Type B pancreatic cell (in vitro differentiated cells): ENCODE data around the gene PI4KA. TPM values are rescaled to one million over a fixed set of nuclear protein-coding genes. Genes with fewer than 3 reads are reported as not detected.
"Not testable (repeated sequence)": the region's sequence is repeated elsewhere in the genome, so short reads cannot be mapped to it uniquely, and the experiment has no call there.

Experiments
- DNase-seq: peaks from one replicate; pipeline ENCODE4 v3.0.0; 2021; ENCODE audit warnings: mixed read lengths; ENCODE audit not compliant: unreplicated experiment; ENCODE audit errors: extremely low spot score
- H3K27ac Mint-ChIP-seq: 2 replicates; pipeline ENCODE4 v1.8.0; 2021; ENCODE audit warnings: mild to moderate bottlenecking, mixed read lengths
- H3K27me3 Mint-ChIP-seq: 2 replicates; pipeline ENCODE4 v1.8.0; 2021; ENCODE audit warnings: mixed read lengths
- H3K36me3 Mint-ChIP-seq: 2 replicates; pipeline ENCODE4 v1.8.0; 2021; ENCODE audit warnings: mixed read lengths
- H3K4me1 Mint-ChIP-seq: one replicate; pipeline ENCODE4 v1.8.0; 2021; ENCODE audit warnings: mixed read lengths; ENCODE audit not compliant: unreplicated experiment
- H3K4me3 Mint-ChIP-seq: 2 replicates; pipeline ENCODE4 v1.8.0; 2021; ENCODE audit warnings: mild to moderate bottlenecking, mixed read lengths
- H3K9me3 Mint-ChIP-seq: 2 replicates; pipeline ENCODE4 v1.8.0; 2021; ENCODE audit warnings: mixed read lengths
- CTCF ChIP-seq: fragments of 200-600 bp; sonication (generic); conservative IDR thresholded peaks from 2 replicates; pipeline ENCODE4 v1.5.0; 2021; ENCODE audit warnings: antibody characterized with exemption, mild to moderate bottlenecking
- total RNA-seq: library from RNA; stranded (reverse); gene quantifications from 2 replicates; pipeline ENCODE4 v1.2.1, GENCODE V29; 2021; ENCODE audit warnings: low replicate concordance

PI4KA gene
- total RNA-seq, 1 donor from 2014 or later = 120 TPM

DNA sequence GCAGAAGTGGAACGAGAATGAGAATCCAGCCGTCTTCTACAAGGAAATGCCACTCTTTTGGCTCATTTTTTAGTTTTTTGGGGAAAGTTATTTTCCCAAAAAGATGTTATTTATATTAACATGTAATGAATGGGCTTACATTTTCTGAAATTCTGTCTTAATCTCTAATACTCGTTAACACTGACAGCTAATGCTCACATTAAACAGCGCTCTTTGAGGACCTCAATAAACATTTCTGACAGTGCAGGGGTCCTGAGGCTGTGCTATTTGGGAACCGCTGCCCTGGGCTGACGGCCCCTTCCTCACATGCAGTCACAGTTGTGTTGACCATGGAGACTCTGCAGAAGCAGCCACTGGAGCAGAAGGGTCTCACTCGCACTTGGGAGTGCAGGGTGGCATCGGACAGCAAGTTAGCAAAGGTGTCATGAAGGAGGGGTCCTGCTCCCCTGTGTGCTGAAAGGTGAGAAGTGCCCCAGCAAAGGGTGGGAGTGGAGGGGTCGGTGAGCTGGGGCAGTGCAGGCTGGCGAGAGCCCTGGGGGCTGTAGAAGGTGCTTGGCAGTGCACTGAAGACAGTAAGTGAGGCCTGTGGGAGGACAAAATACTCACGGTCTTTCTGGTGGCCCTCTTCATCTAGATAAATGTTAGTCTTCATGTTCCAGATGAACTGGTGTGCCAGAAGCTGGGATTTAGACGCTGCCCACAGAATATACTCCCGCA is 137.8 kb downstream of the PI4KA start:
- Mint-ChIP-seq H3K4me1 (no peaks in the 10 kb centered on the region), H3K27me3 (no peaks in the 10 kb centered on the region), H3K4me3 (no peak overlapping the region), H3K9me3 (no peaks in the 10 kb centered on the region), H3K27ac (no peak overlapping the region), H3K36me3 (peaks cover 7% of the 10 kb centered on the region)
- TF ChIP-seq CTCF = no peak
- no peak for DNase-seq

GRCh38 chr22:20718727-20719126 is 139.9 kb downstream of the PI4KA start:
- H3K9me3 Mint-ChIP-seq, H3K36me3 Mint-ChIP-seq, H3K27me3 Mint-ChIP-seq, H3K4me1 Mint-ChIP-seq, H3K27ac Mint-ChIP-seq, DNase-seq, H3K4me3 Mint-ChIP-seq: not testable (repeated sequence)

DNA sequence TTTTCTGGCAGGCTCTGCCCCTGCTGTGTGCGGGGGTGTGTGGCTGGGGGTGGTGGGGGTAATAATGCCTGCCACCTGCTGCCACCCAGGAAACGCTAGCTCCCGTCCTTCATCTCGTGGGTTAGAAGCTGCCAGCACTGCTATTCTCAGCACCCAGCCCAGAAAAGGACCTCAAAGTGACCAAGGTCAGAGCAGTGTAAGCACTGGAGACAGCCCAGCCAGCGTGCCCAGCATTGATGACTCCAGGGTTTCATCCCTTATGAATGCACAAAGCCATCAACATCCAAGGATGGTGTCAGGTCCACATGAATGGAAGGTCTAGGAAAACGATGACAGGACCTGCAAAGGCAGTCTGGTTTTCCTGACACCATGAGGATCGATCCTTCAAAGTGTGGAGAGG is 140.6 kb downstream of the PI4KA start:
- H3K4me1 Mint-ChIP-seq, H3K27ac Mint-ChIP-seq, H3K4me3 Mint-ChIP-seq, DNase-seq, H3K9me3 Mint-ChIP-seq, H3K36me3 Mint-ChIP-seq, H3K27me3 Mint-ChIP-seq: not testable (repeated sequence)

DNA sequence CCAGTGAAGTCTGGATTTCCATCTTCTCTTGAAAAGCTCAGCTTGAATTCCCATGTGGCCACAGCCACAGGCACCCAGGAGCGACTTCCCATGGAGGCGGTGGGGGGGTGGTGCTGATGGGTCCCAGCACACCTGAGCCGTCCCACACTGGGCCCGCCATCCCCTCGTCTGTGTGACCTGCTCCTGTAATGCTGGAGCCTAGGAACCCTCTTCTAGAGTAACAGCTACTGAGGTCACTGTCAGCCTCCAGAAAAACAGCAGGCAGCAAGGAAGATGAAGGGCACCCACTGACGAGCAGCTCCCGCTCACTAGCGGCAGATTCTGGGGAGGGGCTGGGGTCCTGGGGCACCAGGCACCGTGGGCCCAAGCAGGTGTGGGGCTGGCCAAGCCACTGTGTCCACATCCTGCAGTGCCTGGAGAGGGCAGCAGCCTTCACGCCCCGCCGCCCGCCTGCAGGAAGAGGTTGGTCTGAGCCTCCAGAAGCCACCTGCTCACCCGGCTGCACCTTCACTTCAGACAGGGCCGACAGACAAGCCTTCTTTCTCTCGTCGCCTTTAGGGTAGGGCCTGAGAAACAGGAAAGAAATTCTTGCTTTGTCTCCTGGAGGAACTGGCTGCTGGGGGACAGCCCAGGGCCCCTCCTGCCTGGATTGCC is 141.3 kb downstream of the PI4KA start:
- H3K36me3 Mint-ChIP-seq, DNase-seq, H3K4me3 Mint-ChIP-seq, H3K27ac Mint-ChIP-seq, H3K4me1 Mint-ChIP-seq, H3K9me3 Mint-ChIP-seq, H3K27me3 Mint-ChIP-seq: not testable (repeated sequence)

DNA sequence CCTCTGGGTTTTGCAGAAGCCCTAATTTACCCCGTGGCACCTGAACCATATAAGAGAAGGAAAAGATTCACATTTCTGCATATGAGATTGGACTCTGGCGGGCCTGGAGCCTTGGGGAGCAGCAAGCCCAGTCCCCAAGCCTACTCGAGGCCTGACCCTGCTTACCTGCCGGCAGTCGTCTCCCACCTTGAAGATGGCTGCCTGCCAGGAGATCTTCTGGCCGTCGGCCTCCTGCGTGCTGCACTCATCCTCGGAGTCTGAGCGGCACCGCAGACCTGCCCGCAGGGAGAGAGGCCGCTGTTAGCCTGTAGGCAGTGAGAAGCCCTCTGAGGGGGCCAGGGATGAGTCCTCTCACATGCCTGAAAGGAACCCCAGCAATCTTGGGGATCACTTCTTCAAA is 145.5 kb downstream of the PI4KA start:
- not testable (repeated sequence) for DNase-seq, H3K27me3 Mint-ChIP-seq, H3K4me1 Mint-ChIP-seq, H3K27ac Mint-ChIP-seq, H3K4me3 Mint-ChIP-seq, H3K36me3 Mint-ChIP-seq, H3K9me3 Mint-ChIP-seq

DNA sequence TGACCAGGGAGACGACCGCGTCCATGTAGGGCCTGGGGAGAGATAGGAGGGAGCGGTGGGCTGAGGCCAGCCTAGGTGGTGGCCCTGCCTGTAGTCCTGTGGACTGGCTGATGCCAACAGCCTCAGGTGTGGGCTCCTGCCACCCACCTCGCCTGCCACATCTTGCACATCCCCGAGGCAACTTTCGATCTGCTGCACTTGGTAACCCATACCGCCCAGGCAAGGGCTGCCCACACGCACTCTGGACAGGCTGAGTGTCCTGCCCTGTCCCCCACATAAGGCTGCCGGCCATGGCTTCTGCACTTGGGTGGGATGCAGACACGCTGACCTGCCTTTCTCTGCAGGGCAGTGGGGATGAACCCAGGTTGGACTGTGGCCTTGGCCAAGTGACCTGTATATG is 148.6 kb downstream of the PI4KA start:
- H3K27ac Mint-ChIP-seq, H3K4me3 Mint-ChIP-seq, H3K36me3 Mint-ChIP-seq, DNase-seq, H3K27me3 Mint-ChIP-seq, H3K4me1 Mint-ChIP-seq, H3K9me3 Mint-ChIP-seq: not testable (repeated sequence)

DNA sequence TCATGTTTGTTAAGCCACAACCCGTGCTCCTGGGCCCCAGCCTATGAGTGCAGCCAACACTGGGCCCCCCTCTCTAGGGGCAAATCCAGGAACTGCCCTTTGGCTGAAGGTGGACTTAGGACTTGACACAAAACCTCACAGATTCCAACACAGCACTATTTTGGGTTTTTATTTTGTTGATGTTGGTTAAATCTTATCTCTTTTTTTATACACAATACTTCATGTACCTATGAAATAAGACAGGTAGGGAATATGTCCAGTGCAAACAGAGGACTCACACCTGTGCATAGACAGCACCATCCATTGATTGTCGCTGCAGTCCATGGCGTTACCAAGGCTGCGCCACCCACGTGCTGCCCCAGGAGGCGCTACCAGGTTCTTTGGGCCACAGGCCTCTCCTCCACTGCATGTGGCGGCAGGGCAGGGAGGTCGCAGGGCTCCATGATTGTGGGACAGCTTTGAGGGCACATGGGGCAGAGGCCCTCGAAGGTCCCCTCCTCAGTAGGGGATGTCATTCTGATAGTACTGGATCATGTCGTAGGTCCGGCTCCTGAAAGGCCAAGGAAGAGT is 151.0 kb downstream of the PI4KA start:
- peaks cover 16% of the 10 kb centered on the region for H3K27me3 Mint-ChIP-seq

DNA sequence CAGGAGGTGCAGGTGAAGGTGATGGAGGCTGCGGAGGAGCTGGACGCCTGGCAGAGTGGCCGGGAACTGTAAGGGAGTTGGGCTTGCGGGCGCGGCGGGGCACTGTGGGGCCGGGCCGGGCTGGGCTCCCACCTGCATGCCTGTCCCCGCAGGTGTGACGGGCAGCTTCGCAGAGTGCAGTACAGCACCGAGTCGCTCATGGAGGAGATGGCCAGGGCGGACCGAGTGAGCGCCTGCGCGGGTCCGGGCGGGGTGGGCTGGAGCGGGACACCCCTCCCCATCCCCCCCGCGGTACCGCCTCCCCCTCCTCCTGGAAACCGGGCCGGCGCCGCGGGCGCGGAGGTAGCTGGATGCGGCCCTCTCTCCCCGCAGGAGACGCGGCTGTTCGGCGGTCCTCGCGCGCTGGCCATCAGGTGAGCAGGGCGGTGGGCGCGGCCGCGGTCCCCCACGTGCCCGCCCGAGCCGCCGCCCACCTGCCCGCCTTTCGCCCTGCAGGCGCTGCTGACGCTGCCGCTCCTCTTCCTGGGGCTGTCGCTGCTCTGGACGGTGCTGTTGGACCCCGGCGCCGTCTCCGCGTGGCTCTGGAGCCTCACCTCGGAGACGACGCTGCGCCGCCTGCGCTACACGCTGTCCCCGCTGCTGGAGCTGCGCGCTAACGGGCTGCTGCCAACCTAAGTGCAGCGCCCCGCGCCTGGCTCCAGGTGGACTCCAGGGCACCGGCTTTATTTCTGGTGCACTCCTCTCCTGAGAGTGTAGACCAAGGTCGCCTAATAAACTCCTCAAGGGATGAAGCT is 154.6 kb downstream of the PI4KA start:
- not testable (repeated sequence) for H3K9me3 Mint-ChIP-seq, H3K4me1 Mint-ChIP-seq, H3K36me3 Mint-ChIP-seq, DNase-seq
- Mint-ChIP-seq H3K4me3 (peak overlapping the region; percentile 74), H3K27me3 (peaks cover 18% of the 10 kb centered on the region), H3K27ac (peak overlapping the region; percentile 66)
- TF ChIP-seq CTCF = peak; percentile 48

More for the DNA sequence above, 151.0 kb downstream of the PI4KA start:
- not testable (repeated sequence) for H3K4me3 Mint-ChIP-seq, DNase-seq, H3K9me3 Mint-ChIP-seq, H3K27ac Mint-ChIP-seq, H3K36me3 Mint-ChIP-seq, H3K4me1 Mint-ChIP-seq

- H3K36me3 Mint-ChIP-seq, H3K4me1 Mint-ChIP-seq, H3K9me3 Mint-ChIP-seq, DNase-seq: not testable (repeated sequence)
- Mint-ChIP-seq H3K27ac (peak overlapping the region; percentile 100), H3K4me3 (peak overlapping the region; percentile 98), H3K27me3 (peaks cover 18% of the 10 kb centered on the region)
Observed at GRCh38 chr22:20703414-20703806, 155.2 kb downstream of the PI4KA start.

GRCh38 chr22:20702546-20703413 is 155.8 kb downstream of the PI4KA start:
- H3K36me3 Mint-ChIP-seq, H3K9me3 Mint-ChIP-seq, H3K4me1 Mint-ChIP-seq: not testable (repeated sequence)
- Mint-ChIP-seq H3K4me3 (peak overlapping the region; percentile 98), H3K27me3 (peaks cover 18% of the 10 kb centered on the region), H3K27ac (peak overlapping the region; percentile 100)
- peak; percentile 98 for DNase-seq

GRCh38 chr22:20702175-20702545 is 156.5 kb downstream of the PI4KA start:
- H3K4me3 Mint-ChIP-seq = peak overlapping the region; percentile 98
- H3K9me3 Mint-ChIP-seq, DNase-seq, H3K4me1 Mint-ChIP-seq, H3K36me3 Mint-ChIP-seq: not testable (repeated sequence)
- H3K27me3 Mint-ChIP-seq = peaks cover 18% of the 10 kb centered on the region
- H3K27ac Mint-ChIP-seq = peak overlapping the region; percentile 100
